ENCODE measurements around the gene LPAR2.

LPAR2 gene

GRCh38 chr19:19588546-19588945 lies 39.5 kb downstream of the LPAR2 start:
- H3K36me3 Mint-ChIP-seq = peaks cover 45% of the 10 kb centered on the region
- peaks cover 68% of the 10 kb centered on the region for H3K4me1 Mint-ChIP-seq
- CTCF ChIA-PET = interaction anchor here (1.0 kb wide), 1 partner anchor 14 kb away, joined by 7 read pairs; no protein-coding TSS in a partner anchor
- H3K4me3 Mint-ChIP-seq = peak overlapping the region; percentile 24
- DNase-seq = no peak
- no peaks in the 10 kb centered on the region for H3K9me3 Mint-ChIP-seq
- no peaks in the 10 kb centered on the region for H3K27me3 Mint-ChIP-seq
- H3K27ac Mint-ChIP-seq = peak overlapping the region; percentile 93

- CTCF ChIA-PET = interaction anchor here (1.2 kb wide), 1 partner anchor 34 kb away, joined by 3 read pairs; no protein-coding TSS in a partner anchor
- DNase-seq = no peak
- H3K9me3 Mint-ChIP-seq = no peaks in the 10 kb centered on the region
- peaks cover 66% of the 10 kb centered on the region for H3K4me1 Mint-ChIP-seq
- H3K27me3 Mint-ChIP-seq = no peaks in the 10 kb centered on the region
- H3K27ac Mint-ChIP-seq = no peak overlapping the region
- H3K4me3 Mint-ChIP-seq = no peak overlapping the region
- H3K36me3 Mint-ChIP-seq = peaks cover 39% of the 10 kb centered on the region
Measured at GRCh38 chr19:19587771-19588170, 40.2 kb downstream of the LPAR2 start.

- DNase-seq = no peak
- Mint-ChIP-seq H3K4me1 (peaks cover 67% of the 10 kb centered on the region), H3K36me3 (peaks cover 38% of the 10 kb centered on the region), H3K27me3 (no peaks in the 10 kb centered on the region), H3K4me3 (no peak overlapping the region), H3K9me3 (no peaks in the 10 kb centered on the region), H3K27ac (no peak overlapping the region)
- CTCF ChIA-PET = no interaction called here
Measured at GRCh38 chr19:19584356-19584755, 43.7 kb downstream of the LPAR2 start.

GRCh38 chr19:19582471-19582870 lies 45.5 kb downstream of the LPAR2 start:
- H3K27me3 Mint-ChIP-seq = no peaks in the 10 kb centered on the region
- CTCF ChIA-PET = interaction anchor here (1.2 to 2.1 kb wide), 2 partner anchors 28 to 30 kb away, joined by 4 to 7 read pairs; no protein-coding TSS in a partner anchor
- H3K9me3 Mint-ChIP-seq = no peaks in the 10 kb centered on the region
- H3K36me3 Mint-ChIP-seq = peaks cover 26% of the 10 kb centered on the region
- H3K27ac Mint-ChIP-seq = peak overlapping the region; percentile 37
- peaks cover 49% of the 10 kb centered on the region for H3K4me1 Mint-ChIP-seq
- DNase-seq = no peak
- no peak overlapping the region for H3K4me3 Mint-ChIP-seq

- DNase-seq = no peak
- Mint-ChIP-seq H3K4me1 (peaks cover 47% of the 10 kb centered on the region), H3K27me3 (no peaks in the 10 kb centered on the region), H3K27ac (no peak overlapping the region), H3K36me3 (peaks cover 26% of the 10 kb centered on the region), H3K9me3 (no peaks in the 10 kb centered on the region), H3K4me3 (no peak overlapping the region)
- CTCF ChIA-PET = interaction anchor here (2.1 kb wide), 1 partner anchor 29 kb away, joined by 7 read pairs; no protein-coding TSS in a partner anchor
Measured at GRCh38 chr19:19581391-19581790, 46.6 kb downstream of the LPAR2 start.

GRCh38 chr19:19580418-19580817 lies 47.6 kb downstream of the LPAR2 start:
- Mint-ChIP-seq H3K27ac (peak overlapping the region; percentile 33), H3K27me3 (no peaks in the 10 kb centered on the region), H3K9me3 (no peaks in the 10 kb centered on the region), H3K4me1 (peaks cover 41% of the 10 kb centered on the region), H3K36me3 (peaks cover 22% of the 10 kb centered on the region), H3K4me3 (no peak overlapping the region)
- no peak for DNase-seq
- CTCF ChIA-PET = interaction anchor here (3.3 kb wide), 1 partner anchor 25 kb away, joined by 19 read pairs; no protein-coding TSS in a partner anchor

GRCh38 chr19:19579533-19580361 lies 48.3 kb downstream of the LPAR2 start:
- no peaks in the 10 kb centered on the region for H3K27me3 Mint-ChIP-seq
- CTCF ChIA-PET = interaction anchor here (3.3 kb wide), 1 partner anchor 25 kb away, joined by 19 read pairs; no protein-coding TSS in a partner anchor
- H3K36me3 Mint-ChIP-seq = peaks cover 20% of the 10 kb centered on the region
- H3K4me3 Mint-ChIP-seq = no peak overlapping the region
- H3K4me1 Mint-ChIP-seq = peaks cover 40% of the 10 kb centered on the region
- H3K9me3 Mint-ChIP-seq = no peaks in the 10 kb centered on the region
- DNase-seq = no peak
- no peak overlapping the region for H3K27ac Mint-ChIP-seq

GRCh38 chr19:19578252-19578651 lies 49.8 kb downstream of the LPAR2 start:
- no peak for DNase-seq
- H3K4me1 Mint-ChIP-seq = peaks cover 37% of the 10 kb centered on the region
- no peak overlapping the region for H3K4me3 Mint-ChIP-seq
- H3K27ac Mint-ChIP-seq = no peak overlapping the region
- no peaks in the 10 kb centered on the region for H3K9me3 Mint-ChIP-seq
- CTCF ChIA-PET = interaction anchor here (3.3 kb wide), 1 partner anchor 23 kb away, joined by 19 read pairs; no protein-coding TSS in a partner anchor
- no peaks in the 10 kb centered on the region for H3K27me3 Mint-ChIP-seq
- peaks cover 22% of the 10 kb centered on the region for H3K36me3 Mint-ChIP-seq

- peaks cover 14% of the 10 kb centered on the region for H3K36me3 Mint-ChIP-seq
- no peaks in the 10 kb centered on the region for H3K9me3 Mint-ChIP-seq
- no peak for DNase-seq
- H3K27ac Mint-ChIP-seq = no peak overlapping the region
- CTCF ChIA-PET = no interaction called here
- H3K4me3 Mint-ChIP-seq = no peak overlapping the region
- no peaks in the 10 kb centered on the region for H3K27me3 Mint-ChIP-seq
- H3K4me1 Mint-ChIP-seq = peaks cover 9% of the 10 kb centered on the region
Measured at GRCh38 chr19:19575411-19575810, 52.6 kb downstream of the LPAR2 start.
